AG10803 (cell line): ENCODE data around the gene ANAPC5.

Experiments used
- DNase-seq: peaks from one replicate; pipeline ENCODE4 v3.0.0; 2010; ENCODE audit warnings: low read depth
- H3K4me3 ChIP-seq: 2 replicates; pipeline ENCODE4 v1.5.1; 2011; ENCODE audit warnings: mild to moderate bottlenecking, low read length, control low read depth
- TF ChIP-seq, protein P1 (sequence below): conservative IDR thresholded peaks from 2 replicates; pipeline ENCODE4 v1.5.1; 2011; ENCODE audit warnings: mild to moderate bottlenecking, low read length, control low read depth, inconsistent platforms

Gene ANAPC5

DNA sequence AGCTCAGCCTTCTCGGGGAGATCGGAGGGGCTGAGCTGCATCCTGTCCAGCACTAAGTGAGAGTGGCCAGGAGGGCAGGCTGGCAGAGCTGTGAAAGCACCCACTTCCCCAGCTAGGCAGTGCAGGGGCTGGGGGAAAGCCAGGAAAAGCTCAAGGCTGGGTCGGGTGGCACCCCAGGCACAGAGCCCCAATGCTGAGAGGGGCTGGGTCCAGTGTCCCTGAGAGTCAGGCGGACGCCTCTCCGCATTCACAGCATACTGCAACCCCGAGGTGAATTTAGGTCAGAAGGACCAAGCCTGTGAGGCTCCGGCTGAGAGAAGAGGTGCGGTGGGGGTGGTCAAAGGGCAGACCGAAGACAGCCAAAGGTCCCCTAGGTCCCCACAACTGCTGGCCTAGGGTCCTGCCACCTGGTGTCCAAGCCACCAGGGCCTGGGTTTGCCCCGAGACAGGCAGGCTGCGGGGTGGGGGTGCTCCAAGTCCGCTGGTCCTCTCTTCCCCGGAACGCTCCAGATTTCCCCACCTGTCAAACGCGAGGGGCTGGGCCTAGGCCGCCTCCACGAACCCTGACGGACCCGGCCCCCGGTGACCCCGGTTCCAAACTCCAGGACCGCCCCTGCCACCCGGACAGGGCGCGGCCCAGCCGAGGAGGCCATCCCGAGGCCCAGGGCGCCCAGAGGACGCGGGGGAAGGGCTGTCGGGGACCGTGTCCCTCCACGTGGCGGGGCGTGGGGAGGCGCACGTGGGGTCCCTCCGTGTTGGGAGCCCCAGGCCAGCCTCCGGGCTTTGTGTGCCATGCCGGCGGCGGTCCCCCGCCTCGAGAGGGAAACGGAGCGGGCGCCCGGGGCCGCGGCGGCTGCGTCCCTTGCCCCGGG, 56.2 kb downstream of the ANAPC5 start:
- TF ChIP-seq, protein P1, sequence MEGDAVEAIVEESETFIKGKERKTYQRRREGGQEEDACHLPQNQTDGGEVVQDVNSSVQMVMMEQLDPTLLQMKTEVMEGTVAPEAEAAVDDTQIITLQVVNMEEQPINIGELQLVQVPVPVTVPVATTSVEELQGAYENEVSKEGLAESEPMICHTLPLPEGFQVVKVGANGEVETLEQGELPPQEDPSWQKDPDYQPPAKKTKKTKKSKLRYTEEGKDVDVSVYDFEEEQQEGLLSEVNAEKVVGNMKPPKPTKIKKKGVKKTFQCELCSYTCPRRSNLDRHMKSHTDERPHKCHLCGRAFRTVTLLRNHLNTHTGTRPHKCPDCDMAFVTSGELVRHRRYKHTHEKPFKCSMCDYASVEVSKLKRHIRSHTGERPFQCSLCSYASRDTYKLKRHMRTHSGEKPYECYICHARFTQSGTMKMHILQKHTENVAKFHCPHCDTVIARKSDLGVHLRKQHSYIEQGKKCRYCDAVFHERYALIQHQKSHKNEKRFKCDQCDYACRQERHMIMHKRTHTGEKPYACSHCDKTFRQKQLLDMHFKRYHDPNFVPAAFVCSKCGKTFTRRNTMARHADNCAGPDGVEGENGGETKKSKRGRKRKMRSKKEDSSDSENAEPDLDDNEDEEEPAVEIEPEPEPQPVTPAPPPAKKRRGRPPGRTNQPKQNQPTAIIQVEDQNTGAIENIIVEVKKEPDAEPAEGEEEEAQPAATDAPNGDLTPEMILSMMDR: no peak
- peak overlapping the region; percentile 87 for H3K4me3 ChIP-seq
- DNase-seq: peak; percentile 5

- H3K4me3 ChIP-seq: peak overlapping the region; percentile 87
- DNase-seq: no peak
- TF ChIP-seq, protein P1: no peak
These were observed 57.0 kb downstream of the ANAPC5 start for GRCh38 chr12:121295116-121295745.

GRCh38 chr12:121294151-121294889, 57.9 kb downstream of the ANAPC5 start:
- TF ChIP-seq, protein P1: no peak
- no peak for DNase-seq

GRCh38 chr12:121293603-121294002, 58.6 kb downstream of the ANAPC5 start:
- DNase-seq: no peak
- H3K4me3 ChIP-seq: no peak overlapping the region
- TF ChIP-seq, protein P1: no peak

More at GRCh38 chr12:121294151-121294889, 57.9 kb downstream of the ANAPC5 start:
- no peak overlapping the region for H3K4me3 ChIP-seq

DNA sequence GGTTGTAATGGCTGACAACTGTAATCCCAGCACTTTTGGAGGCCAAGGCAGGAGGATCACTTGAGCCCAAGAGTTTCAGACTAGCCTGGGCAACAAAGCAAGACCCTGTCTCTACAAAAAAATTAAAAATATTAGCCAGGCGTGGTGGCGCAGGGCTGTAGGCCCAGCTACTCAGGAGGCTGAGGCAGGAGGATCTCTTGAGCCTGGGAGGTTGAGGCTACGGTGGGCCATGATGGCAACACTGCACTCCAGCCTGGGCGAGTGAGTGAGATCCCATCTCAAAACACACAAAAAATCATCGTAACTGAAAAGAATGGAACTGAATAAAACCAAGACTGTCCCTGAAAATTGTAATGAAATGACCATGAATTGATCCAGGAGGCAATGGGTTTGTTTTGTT, 61.8 kb downstream of the ANAPC5 start:
- no peak overlapping the region for H3K4me3 ChIP-seq
- TF ChIP-seq, protein P1: no peak
- no peak for DNase-seq

DNA sequence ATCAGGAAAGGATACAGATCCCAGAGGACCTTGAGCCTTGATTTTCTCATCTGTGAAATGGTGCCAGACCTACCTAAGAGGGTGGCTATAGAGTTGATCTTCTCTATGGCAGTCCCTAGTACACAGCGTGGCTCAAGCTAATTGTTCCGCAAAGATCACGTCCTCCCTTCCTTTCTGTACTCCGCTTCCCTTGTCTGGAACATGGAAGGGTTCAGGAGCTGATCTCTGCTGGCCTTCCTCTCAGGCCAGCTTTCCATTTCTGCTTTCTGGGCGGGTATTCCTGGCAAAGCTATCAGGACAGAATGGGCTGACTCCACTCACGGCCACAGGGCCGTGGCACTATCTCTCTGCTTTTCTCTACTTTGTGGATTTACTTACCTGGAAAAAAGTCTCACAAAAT, 62.2 kb downstream of the ANAPC5 start:
- no peak for DNase-seq
- TF ChIP-seq, protein P1: no peak
- H3K4me3 ChIP-seq: no peak overlapping the region
